H9 (cell line): Measurements from ENCODE around the gene C1QTNF1. TPM values are rescaled to one million over a fixed set of nuclear protein-coding genes. Genes with fewer than 3 reads are reported as not detected.

Experiments used
- DNase-seq: peaks from one replicate; pipeline ENCODE4 v3.0.0-alpha.2; 2017
- H2AFZ ChIP-seq: one replicate; pipeline ENCODE4 v1.6.1; 2013; ENCODE audit warnings: mild to moderate bottlenecking, low read length, control low read depth, moderate library complexity
- H2AK5ac ChIP-seq: 2 replicates; pipeline ENCODE4 v1.6.1; 2013; ENCODE audit warnings: low read length, control low read depth, mixed read lengths; ENCODE audit not compliant: insufficient read length
- H2BK120ac ChIP-seq: one replicate; pipeline ENCODE4 v1.6.1; 2013; ENCODE audit warnings: low read depth, mild to moderate bottlenecking, low read length, control low read depth, inconsistent platforms; ENCODE audit not compliant: poor library complexity, severe bottlenecking
- H2BK12ac ChIP-seq: 2 replicates; pipeline ENCODE4 v1.6.1; 2013; ENCODE audit warnings: low read length, control low read depth, mixed read lengths, low read depth; ENCODE audit not compliant: insufficient read length
- H2BK15ac ChIP-seq: 2 replicates; pipeline ENCODE4 v1.6.1; 2013; ENCODE audit warnings: low read depth, low read length, control low read depth
- H2BK20ac ChIP-seq: one replicate; pipeline ENCODE4 v1.6.1; 2013; ENCODE audit warnings: low read depth, mild to moderate bottlenecking, low read length, control low read depth, inconsistent platforms; ENCODE audit not compliant: poor library complexity, severe bottlenecking
- H2BK5ac ChIP-seq: 2 replicates; pipeline ENCODE4 v1.6.1; 2013; ENCODE audit warnings: low read length, control low read depth, mixed read lengths; ENCODE audit not compliant: insufficient read length
- H3K14ac ChIP-seq: 2 replicates; pipeline ENCODE4 v1.6.1; 2013; ENCODE audit warnings: low read length, control low read depth; ENCODE audit not compliant: insufficient read depth
- H3K18ac ChIP-seq: 2 replicates; pipeline ENCODE4 v1.6.1; 2013; ENCODE audit warnings: low read depth, mild to moderate bottlenecking, mixed read lengths, low read length, control low read depth; ENCODE audit not compliant: insufficient read length
- H3K23ac ChIP-seq: 2 replicates; pipeline ENCODE4 v1.6.1; 2013; ENCODE audit warnings: low read length, control low read depth, mixed read lengths, low read depth; ENCODE audit not compliant: insufficient read length
- H3K23me2 ChIP-seq: 2 replicates; pipeline ENCODE4 v1.6.1; 2013; ENCODE audit warnings: low read depth, mild to moderate bottlenecking, mixed read lengths, low read length, control low read depth; ENCODE audit not compliant: insufficient read length, poor library complexity, severe bottlenecking
- H3K27ac ChIP-seq: 2 replicates; pipeline ENCODE4 v1.5.1; 2013; ENCODE audit warnings: low read length, control low read depth, mixed read lengths, low read depth; ENCODE audit not compliant: insufficient read length
- H3K27me3 ChIP-seq: 2 replicates; pipeline ENCODE4 v1.6.1; 2013; ENCODE audit warnings: low read length, control low read depth, inconsistent platforms; ENCODE audit not compliant: insufficient read depth
- H3K4ac ChIP-seq: 2 replicates; pipeline ENCODE4 v1.6.1; 2013; ENCODE audit warnings: low read depth, mild to moderate bottlenecking, control low read depth, inconsistent platforms, low read length, moderate library complexity
- H3K4me1 ChIP-seq: 2 replicates; pipeline ENCODE4 v1.6.1; 2013; ENCODE audit warnings: low read length, control low read depth, inconsistent platforms; ENCODE audit not compliant: insufficient read depth
- H3K4me2 ChIP-seq: 2 replicates; pipeline ENCODE4 v1.6.1; 2013; ENCODE audit warnings: low read length, control low read depth, mixed read lengths; ENCODE audit not compliant: insufficient read length, insufficient read depth
- H3K56ac ChIP-seq: 2 replicates; pipeline ENCODE4 v1.6.1; 2013; ENCODE audit warnings: low read depth, mild to moderate bottlenecking, mixed read lengths, low read length, control low read depth; ENCODE audit not compliant: insufficient read length
- H3K79me1 ChIP-seq: 2 replicates; pipeline ENCODE4 v1.6.1; 2013; ENCODE audit warnings: low read depth, mild to moderate bottlenecking, moderate library complexity, low read length, control low read depth, inconsistent platforms; ENCODE audit not compliant: insufficient read depth, poor library complexity, severe bottlenecking
- H3K79me2 ChIP-seq: 2 replicates; pipeline ENCODE4 v1.6.1; 2013; ENCODE audit warnings: low read length, control low read depth, inconsistent platforms; ENCODE audit not compliant: insufficient read depth
- H3K9ac ChIP-seq: 2 replicates; pipeline ENCODE4 v1.6.1; 2013; ENCODE audit warnings: low read length, control low read depth, mixed read lengths; ENCODE audit not compliant: insufficient read length; ENCODE audit errors: extremely low read depth
- H3K9me3 ChIP-seq: one replicate; pipeline ENCODE4 v1.6.1; 2013; ENCODE audit warnings: low read depth, low read length, inconsistent platforms; ENCODE audit not compliant: control insufficient read depth
- H3T11ph ChIP-seq: one replicate; pipeline ENCODE4 v1.6.1; 2013; ENCODE audit warnings: mild to moderate bottlenecking, low read length, control low read depth, inconsistent platforms
- H4K20me1 ChIP-seq: one replicate; pipeline ENCODE4 v1.6.1; 2013; ENCODE audit not compliant: control insufficient read depth, insufficient read length, insufficient read depth
- H4K5ac ChIP-seq: 2 replicates; pipeline ENCODE4 v1.6.1; 2013; ENCODE audit warnings: low read depth, mild to moderate bottlenecking, mixed read lengths, low read length, control low read depth; ENCODE audit not compliant: insufficient read length
- H4K8ac ChIP-seq: replicated peaks from 2 replicates; pipeline ENCODE4 v1.6.1; 2013; ENCODE audit warnings: low read length, control low read depth, mixed read lengths, low read depth; ENCODE audit not compliant: insufficient read length
- H4K91ac ChIP-seq: 2 replicates; pipeline ENCODE4 v1.6.1; 2013; ENCODE audit warnings: low read depth, mild to moderate bottlenecking, moderate library complexity, mixed read lengths, low read length, control low read depth; ENCODE audit not compliant: insufficient read length
- H3K27ac Mint-ChIP-seq, 3 experiments: 2 replicates in 2 of 3; 3 replicates in 1 of 3; pipeline ENCODE4 v1.8.0; 2020 to 2021; ENCODE audit warnings: mixed read lengths in 3 of 3, mild to moderate bottlenecking in 1 of 3, moderate library complexity in 1 of 3
- H3K27me3 Mint-ChIP-seq: 2 replicates; pipeline ENCODE4 v1.8.0; 2021; ENCODE audit warnings: low read depth, mild to moderate bottlenecking, moderate library complexity, mixed read lengths
- H3K36me3 Mint-ChIP-seq, 3 experiments: 2 replicates in 2 of 3; 3 replicates in 1 of 3; pipeline ENCODE4 v1.8.0; 2020 to 2021; ENCODE audit warnings: low read depth in 3 of 3, mixed read lengths in 3 of 3; ENCODE audit not compliant: insufficient read depth in 1 of 3
- H3K4me1 Mint-ChIP-seq, 2 experiments: 2 replicates each; pipeline ENCODE4 v1.8.0; 2020; ENCODE audit warnings: mixed read lengths in 2 of 2
- H3K4me3 Mint-ChIP-seq, 2 experiments: 2 replicates in 1 of 2; 3 replicates in 1 of 2; pipeline ENCODE4 v1.8.0; 2020 to 2021; ENCODE audit warnings: mild to moderate bottlenecking in 2 of 2, mixed read lengths in 2 of 2, moderate library complexity in 1 of 2
- H3K9me3 Mint-ChIP-seq, 2 experiments: 2 replicates in 1 of 2; 3 replicates in 1 of 2; pipeline ENCODE4 v1.8.0; 2020; ENCODE audit warnings: mild to moderate bottlenecking in 2 of 2, mixed read lengths in 2 of 2, moderate library complexity in 1 of 2
- CTCF ChIP-seq: fragments of 200-600 bp; sonication (generic); conservative IDR thresholded peaks from 3 replicates; pipeline ENCODE4 v1.8.0; 2021; ENCODE audit warnings: antibody characterized with exemption, mild to moderate bottlenecking
- WGBS: extraction: QIAGEN DNeasy Blood & Tissue Kit; methylation state at CpG from one replicate; pipeline ENCODE4 v1.1.7; 2013; ENCODE audit warnings: missing lambda C conversion rate, low lambda C conversion rate, mixed read lengths; ENCODE audit not compliant: insufficient read length; ENCODE audit errors: extremely low coverage; 5-methylcytosine and 5-hydroxymethylcytosine counted together
- total RNA-seq: library from RNA; stranded (reverse); gene quantifications from 2 replicates; pipeline ENCODE4 v1.2.1, GENCODE V29; 2021

The C1QTNF1 gene
- total RNA-seq, 1 experiment from 2014 or later = 0.96 TPM

- Histone ChIP-seq H2BK20ac (no peak overlapping the region), H3K4me1 (no peaks in the 10 kb centered on the region), H3K27me3 (peaks cover 24% of the 10 kb centered on the region), H3K23me2 (no peaks in the 10 kb centered on the region), H3K56ac (no peak overlapping the region), H4K8ac (no peak overlapping the region), H2BK5ac (no peak overlapping the region), H4K5ac (no peak overlapping the region), H3K4ac (no peak overlapping the region), H2BK15ac (no peak overlapping the region), H3K18ac (no peak overlapping the region), H3K9ac (no peak overlapping the region), H2AK5ac (no peak overlapping the region), H4K20me1 (no peaks in the 10 kb centered on the region), H3K14ac (no peak overlapping the region), H3K4me2 (no peak overlapping the region), H3T11ph (no peak overlapping the region), H3K9me3 (no peaks in the 10 kb centered on the region), H4K91ac (no peak overlapping the region), H3K23ac (no peak overlapping the region), H3K27ac (no peak overlapping the region), H3K79me1 (no peaks in the 10 kb centered on the region), H2BK120ac (no peak overlapping the region), H3K79me2 (0 out of 2 replicates have a peak, but pooled peaks cover 2% of the 10 kb centered on the region), H2AFZ (no peak overlapping the region), H2BK12ac (no peak overlapping the region)
- Mint-ChIP-seq H3K4me1 (peaks cover 7 to 8% of the 10 kb centered on the region in 2 experiments), H3K4me3 (no peak overlapping the region; a peak in 1 of 5 replicates), H3K36me3 (peaks cover 5 to 36% (median 7%) of the 10 kb centered on the region in 3 experiments; a peak in 6 of 7 replicates), H3K27me3 (peaks cover 80% of the 10 kb centered on the region), H3K27ac (no peak overlapping the region), H3K9me3 (no peaks in the 10 kb centered on the region; a peak in 1 of 5 replicates)
- no peak for TF ChIP-seq CTCF
- no peak for DNase-seq
- WGBS = no CpG with 5 or more reads among the region's 14 CpGs
These were observed 21.7 kb upstream of the C1QTNF1 start for GRCh38 chr17:79002291-79002690.
